ENCODE data around the gene ATP1A4. TPM values are rescaled to one million over a fixed set of nuclear protein-coding genes. Genes with fewer than 3 reads are reported as not detected.

ATP1A4 gene
- total and polyA plus RNA-seq, 10 of the 15 experiments (the other 5 are each of a cell fraction or from before 2014, with no cell fraction given), result 0.31 to 1.0 (median 0.54) TPM

DNA sequence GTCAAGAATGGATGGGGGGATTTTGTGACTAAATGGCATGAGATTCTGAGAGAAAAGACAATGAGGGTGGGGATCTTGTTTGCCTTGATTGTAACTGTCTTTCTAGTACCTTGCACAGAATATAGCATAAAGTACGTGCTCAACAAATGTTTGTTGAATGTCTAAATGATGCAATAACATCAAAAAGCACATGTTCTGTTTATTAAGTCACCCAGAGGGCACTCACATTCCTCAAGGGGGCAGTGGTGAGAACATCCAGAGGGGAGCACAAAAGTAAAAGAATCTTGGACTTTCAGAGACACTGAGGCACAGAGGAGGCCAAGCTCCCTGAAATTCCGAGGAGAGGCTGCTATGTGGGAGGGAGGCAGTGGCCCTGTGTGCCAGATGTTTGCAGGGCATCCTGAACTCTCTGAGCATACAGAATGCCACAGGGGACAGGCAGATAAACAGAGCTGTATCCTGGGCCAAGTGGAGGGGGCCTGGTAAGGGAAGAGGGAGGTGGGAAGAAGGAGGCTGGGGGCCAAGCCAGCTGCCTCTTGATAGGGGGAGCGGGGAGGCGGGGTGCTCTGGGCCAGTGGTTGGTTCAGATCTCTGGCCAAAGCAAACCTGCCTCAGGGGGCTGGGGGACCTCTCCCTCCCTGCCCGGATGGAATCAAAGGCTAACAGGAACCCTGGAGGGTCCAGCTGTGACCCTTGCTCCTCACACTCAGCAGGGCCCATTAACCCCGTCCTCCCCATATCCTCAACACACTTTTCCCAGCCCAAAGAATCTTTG lies 42.3 kb upstream of the ATP1A4 start:
- Histone ChIP-seq H3K79me2 (ENCODE audit: control insufficient read depth, insufficient read depth, low read length) (no peaks in the 10 kb centered on the region), H3K4me2 (ENCODE audit: control insufficient read depth, insufficient read depth) (no peak overlapping the region), H4K20me1 (ENCODE audit: control insufficient read depth, insufficient read depth) (no peaks in the 10 kb centered on the region), H2AFZ (ENCODE audit: control insufficient read depth, low read depth, low read length) (no peak overlapping the region; the same call in 1 of the 2 replicates), H3K36me3 (ENCODE audit: control insufficient read depth in 2 of 2, insufficient read depth in 2 of 2, low read length in 1 of 2) (no peaks in the 10 kb centered on the region), H3K9ac (ENCODE audit: control insufficient read depth, insufficient read depth, low read length) (no peak overlapping the region), H3K4me3 (no peak overlapping the region), H3K9me3 (replicated peaks; ENCODE audit: control insufficient read depth, insufficient read depth, low read length) (no peaks in the 10 kb centered on the region), H3K4me1 (ENCODE audit: control insufficient read depth, insufficient read depth, low read length) (no peaks in the 10 kb centered on the region), H3K27ac (ENCODE audit: control insufficient read depth, insufficient read depth) (no peak overlapping the region), H3K27me3 (replicated peaks in 1 of 2; ENCODE audit: control insufficient read depth in 2 of 2, insufficient read depth in 2 of 2, low read length in 1 of 2) (no peaks in the 10 kb centered on the region; a peak in 1 of 4 replicates)
- SMC1A ChIA-PET (ENCODE audit: uncharacterized antibody, unreplicated experiment), result interaction anchor here (1.0 to 2.7 kb wide), 4 partner anchors 13 to 267 kb away, joined by 3 to 19 read pairs (median 4); no protein-coding TSS in a partner anchor
- BruUV-seq (replicated peaks), result no TSS peak
- DNase-seq (ENCODE audit: low read depth, low spot score) (no peak), ATAC-seq (peak; percentile 70), FAIRE-seq (peak; percentile 79)
- POLR2A ChIA-PET, result interaction anchor here (0.8 kb wide), 1 partner anchor 80 kb away, joined by 4 read pairs; no protein-coding TSS in a partner anchor
- WGBS (ENCODE audit: insufficient coverage, insufficient replicate concordance, low lambda C conversion rate, missing lambda C conversion rate), result 10% methylated on average over 6 of the region's 6 CpGs
- CTCF ChIA-PET, result interaction anchor here (0.6 to 11.6 kb wide), 17 partner anchors 11 to 980 kb away, joined by 3 to 189 read pairs (median 4); partner anchors contain the start of genes IGSF8 and NECTIN4
- RAD21 ChIA-PET (ENCODE audit: unreplicated experiment), result interaction anchor here (0.8 to 2.2 kb wide), 3 partner anchors 8 to 269 kb away, joined by 3 to 14 read pairs (median 3); no protein-coding TSS in a partner anchor
- TF ChIP-seq SPI1 (IDR thresholded peaks at IDR 0.05; ENCODE audit: borderline replicate concordance, insufficient read depth, low read depth, low read length) (no peak), CEBPB (IDR thresholded peaks at IDR 0.05; ENCODE audit: borderline replicate concordance in 1 of 2, low read depth in 2 of 2, low read length in 2 of 2) (peak in 1 of 2 experiments; percentile 36; a peak in 1 of 4 replicates), SMC3 (IDR thresholded peaks at IDR 0.05; ENCODE audit: borderline replicate concordance, low read length) (peak; percentile 32; the same call in 1 of the 2 replicates), CTCF (IDR thresholded peaks at IDR 0.05 in 2 of 3, conservative IDR thresholded peaks at IDR 0.05 in 1 of 3; ENCODE audit: control insufficient read depth in 2 of 3, extremely low read depth in 1 of 3, insufficient read depth in 1 of 3, low read depth in 3 of 3, low read length in 3 of 3) (peak; percentile 38 to 72 (median 58))
- in situ Hi-C loops (cut with MboI) (no loop called here), intact Hi-C loops (cut with micrococcal nuclease; ENCODE audit: unreplicated experiment) (loop anchor here (2.0 kb wide), 1 partner anchor 144 kb away; no protein-coding TSS in a partner anchor)
